H9 (cell line): ENCODE measurements around the gene SLC2A8. TPM values are rescaled to one million over a fixed set of nuclear protein-coding genes. Genes with fewer than 3 reads are reported as not detected.

Experiments
- DNase-seq: peaks from one replicate; pipeline ENCODE4 v3.0.0-alpha.2; 2017
- H2AFZ ChIP-seq: one replicate; pipeline ENCODE4 v1.6.1; 2013; ENCODE audit warnings: mild to moderate bottlenecking, low read length, control low read depth, moderate library complexity
- H2AK5ac ChIP-seq: 2 replicates; pipeline ENCODE4 v1.6.1; 2013; ENCODE audit warnings: low read length, control low read depth, mixed read lengths; ENCODE audit not compliant: insufficient read length
- H2BK120ac ChIP-seq: one replicate; pipeline ENCODE4 v1.6.1; 2013; ENCODE audit warnings: low read depth, mild to moderate bottlenecking, low read length, control low read depth, inconsistent platforms; ENCODE audit not compliant: poor library complexity, severe bottlenecking
- H2BK12ac ChIP-seq: 2 replicates; pipeline ENCODE4 v1.6.1; 2013; ENCODE audit warnings: low read length, control low read depth, mixed read lengths, low read depth; ENCODE audit not compliant: insufficient read length
- H2BK15ac ChIP-seq: 2 replicates; pipeline ENCODE4 v1.6.1; 2013; ENCODE audit warnings: low read depth, low read length, control low read depth
- H2BK20ac ChIP-seq: one replicate; pipeline ENCODE4 v1.6.1; 2013; ENCODE audit warnings: low read depth, mild to moderate bottlenecking, low read length, control low read depth, inconsistent platforms; ENCODE audit not compliant: poor library complexity, severe bottlenecking
- H2BK5ac ChIP-seq: 2 replicates; pipeline ENCODE4 v1.6.1; 2013; ENCODE audit warnings: low read length, control low read depth, mixed read lengths; ENCODE audit not compliant: insufficient read length
- H3K14ac ChIP-seq: 2 replicates; pipeline ENCODE4 v1.6.1; 2013; ENCODE audit warnings: low read length, control low read depth; ENCODE audit not compliant: insufficient read depth
- H3K18ac ChIP-seq: 2 replicates; pipeline ENCODE4 v1.6.1; 2013; ENCODE audit warnings: low read depth, mild to moderate bottlenecking, mixed read lengths, low read length, control low read depth; ENCODE audit not compliant: insufficient read length
- H3K23ac ChIP-seq: 2 replicates; pipeline ENCODE4 v1.6.1; 2013; ENCODE audit warnings: low read length, control low read depth, mixed read lengths, low read depth; ENCODE audit not compliant: insufficient read length
- H3K23me2 ChIP-seq: 2 replicates; pipeline ENCODE4 v1.6.1; 2013; ENCODE audit warnings: low read depth, mild to moderate bottlenecking, mixed read lengths, low read length, control low read depth; ENCODE audit not compliant: insufficient read length, poor library complexity, severe bottlenecking
- H3K27ac ChIP-seq: 2 replicates; pipeline ENCODE4 v1.5.1; 2013; ENCODE audit warnings: low read length, control low read depth, mixed read lengths, low read depth; ENCODE audit not compliant: insufficient read length
- H3K27me3 ChIP-seq: 2 replicates; pipeline ENCODE4 v1.6.1; 2013; ENCODE audit warnings: low read length, control low read depth, inconsistent platforms; ENCODE audit not compliant: insufficient read depth
- H3K4ac ChIP-seq: 2 replicates; pipeline ENCODE4 v1.6.1; 2013; ENCODE audit warnings: low read depth, mild to moderate bottlenecking, control low read depth, inconsistent platforms, low read length, moderate library complexity
- H3K4me1 ChIP-seq: 2 replicates; pipeline ENCODE4 v1.6.1; 2013; ENCODE audit warnings: low read length, control low read depth, inconsistent platforms; ENCODE audit not compliant: insufficient read depth
- H3K4me2 ChIP-seq: 2 replicates; pipeline ENCODE4 v1.6.1; 2013; ENCODE audit warnings: low read length, control low read depth, mixed read lengths; ENCODE audit not compliant: insufficient read length, insufficient read depth
- H3K56ac ChIP-seq: 2 replicates; pipeline ENCODE4 v1.6.1; 2013; ENCODE audit warnings: low read depth, mild to moderate bottlenecking, mixed read lengths, low read length, control low read depth; ENCODE audit not compliant: insufficient read length
- H3K79me1 ChIP-seq: 2 replicates; pipeline ENCODE4 v1.6.1; 2013; ENCODE audit warnings: low read depth, mild to moderate bottlenecking, moderate library complexity, low read length, control low read depth, inconsistent platforms; ENCODE audit not compliant: insufficient read depth, poor library complexity, severe bottlenecking
- H3K79me2 ChIP-seq: 2 replicates; pipeline ENCODE4 v1.6.1; 2013; ENCODE audit warnings: low read length, control low read depth, inconsistent platforms; ENCODE audit not compliant: insufficient read depth
- H3K9ac ChIP-seq: 2 replicates; pipeline ENCODE4 v1.6.1; 2013; ENCODE audit warnings: low read length, control low read depth, mixed read lengths; ENCODE audit not compliant: insufficient read length; ENCODE audit errors: extremely low read depth
- H3K9me3 ChIP-seq: one replicate; pipeline ENCODE4 v1.6.1; 2013; ENCODE audit warnings: low read depth, low read length, inconsistent platforms; ENCODE audit not compliant: control insufficient read depth
- H3T11ph ChIP-seq: one replicate; pipeline ENCODE4 v1.6.1; 2013; ENCODE audit warnings: mild to moderate bottlenecking, low read length, control low read depth, inconsistent platforms
- H4K20me1 ChIP-seq: one replicate; pipeline ENCODE4 v1.6.1; 2013; ENCODE audit not compliant: control insufficient read depth, insufficient read length, insufficient read depth
- H4K5ac ChIP-seq: 2 replicates; pipeline ENCODE4 v1.6.1; 2013; ENCODE audit warnings: low read depth, mild to moderate bottlenecking, mixed read lengths, low read length, control low read depth; ENCODE audit not compliant: insufficient read length
- H4K8ac ChIP-seq: replicated peaks from 2 replicates; pipeline ENCODE4 v1.6.1; 2013; ENCODE audit warnings: low read length, control low read depth, mixed read lengths, low read depth; ENCODE audit not compliant: insufficient read length
- H4K91ac ChIP-seq: 2 replicates; pipeline ENCODE4 v1.6.1; 2013; ENCODE audit warnings: low read depth, mild to moderate bottlenecking, moderate library complexity, mixed read lengths, low read length, control low read depth; ENCODE audit not compliant: insufficient read length
- H3K27ac Mint-ChIP-seq, 3 experiments: 2 replicates in 2 of 3; 3 replicates in 1 of 3; pipeline ENCODE4 v1.8.0; 2020 to 2021; ENCODE audit warnings: mixed read lengths in 3 of 3, mild to moderate bottlenecking in 1 of 3, moderate library complexity in 1 of 3
- H3K27me3 Mint-ChIP-seq: 2 replicates; pipeline ENCODE4 v1.8.0; 2021; ENCODE audit warnings: low read depth, mild to moderate bottlenecking, moderate library complexity, mixed read lengths
- H3K36me3 Mint-ChIP-seq, 3 experiments: 2 replicates in 2 of 3; 3 replicates in 1 of 3; pipeline ENCODE4 v1.8.0; 2020 to 2021; ENCODE audit warnings: low read depth in 3 of 3, mixed read lengths in 3 of 3; ENCODE audit not compliant: insufficient read depth in 1 of 3
- H3K4me1 Mint-ChIP-seq, 2 experiments: 2 replicates each; pipeline ENCODE4 v1.8.0; 2020; ENCODE audit warnings: mixed read lengths in 2 of 2
- H3K4me3 Mint-ChIP-seq, 2 experiments: 2 replicates in 1 of 2; 3 replicates in 1 of 2; pipeline ENCODE4 v1.8.0; 2020 to 2021; ENCODE audit warnings: mild to moderate bottlenecking in 2 of 2, mixed read lengths in 2 of 2, moderate library complexity in 1 of 2
- H3K9me3 Mint-ChIP-seq, 2 experiments: 2 replicates in 1 of 2; 3 replicates in 1 of 2; pipeline ENCODE4 v1.8.0; 2020; ENCODE audit warnings: mild to moderate bottlenecking in 2 of 2, mixed read lengths in 2 of 2, moderate library complexity in 1 of 2
- CTCF ChIP-seq: fragments of 200-600 bp; sonication (generic); conservative IDR thresholded peaks from 3 replicates; pipeline ENCODE4 v1.8.0; 2021; ENCODE audit warnings: antibody characterized with exemption, mild to moderate bottlenecking
- WGBS: extraction: QIAGEN DNeasy Blood & Tissue Kit; methylation state at CpG from one replicate; pipeline ENCODE4 v1.1.7; 2013; ENCODE audit warnings: missing lambda C conversion rate, low lambda C conversion rate, mixed read lengths; ENCODE audit not compliant: insufficient read length; ENCODE audit errors: extremely low coverage; 5-methylcytosine and 5-hydroxymethylcytosine counted together
- total RNA-seq: library from RNA; stranded (reverse); gene quantifications from 2 replicates; pipeline ENCODE4 v1.2.1, GENCODE V29; 2021

The SLC2A8 gene
- total RNA-seq, 1 experiment from 2014 or later, result 38.3 TPM

DNA sequence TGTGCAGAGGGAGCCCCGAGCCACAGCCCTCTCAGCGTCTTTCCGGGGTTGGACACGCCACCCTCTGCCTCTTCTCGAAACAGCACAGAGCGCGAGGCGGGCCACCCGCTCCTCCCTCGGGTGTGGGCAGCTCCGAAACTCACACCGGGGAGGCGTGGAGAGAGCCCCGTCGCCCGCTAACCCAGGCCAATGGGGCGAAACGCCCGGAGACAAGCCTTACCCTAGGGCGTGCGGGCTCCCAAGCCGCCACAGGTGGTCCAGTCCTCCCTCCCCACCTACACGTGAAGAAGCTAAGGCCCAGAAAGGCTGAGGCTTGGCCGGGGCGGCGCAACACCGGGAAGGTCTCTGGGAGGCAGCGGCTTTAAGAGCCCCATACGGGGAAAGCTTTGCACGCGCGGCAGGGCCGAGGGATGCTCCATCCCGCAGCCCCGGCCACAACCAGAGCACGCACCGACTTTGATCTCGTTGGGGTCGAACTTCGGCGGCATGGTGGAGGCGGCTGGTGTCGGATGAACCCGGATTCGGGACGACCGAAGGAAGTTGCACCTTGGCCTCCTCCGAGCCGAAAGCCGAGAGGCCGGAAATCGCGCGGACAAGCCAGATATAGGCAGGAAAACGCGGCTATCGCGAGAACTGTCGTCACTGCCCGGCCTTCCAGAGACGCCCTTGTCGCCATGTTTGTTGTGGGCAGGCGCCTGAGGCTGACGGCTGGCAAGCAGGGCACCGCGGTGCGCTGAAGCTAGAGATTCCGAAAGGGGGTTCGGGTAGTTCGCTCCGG is 54.0 kb downstream of the SLC2A8 start, which contains the start of the genes LRSAM1 and RPL12:
TSS of gene LRSAM1 (plus strand) at position 681 of the 778 bp plus-strand sequence. CDS start 3,018 bp downstream, outside the sequence.
TSS of gene RPL12 (minus strand) at position 577 of the 778 bp plus-strand sequence. CDS start at position 488, 89 bp downstream.
- Histone ChIP-seq H3K79me2 (peaks cover 20% of the 10 kb centered on the region; the same call in 1 of the 2 replicates), H3K14ac (peak within 1 kb of the TSS; percentile 97), H3K4me2 (peak within 1 kb of the TSS; percentile 93), H3K23me2 (peaks cover 18% of the 10 kb centered on the region), H3K79me1 (peaks cover 2% of the 10 kb centered on the region), H2AK5ac (no peak within 1 kb of the TSS), H2BK5ac (peak within 1 kb of the TSS; percentile 17), H3K4me1 (peaks cover 4% of the 10 kb centered on the region), H4K20me1 (no peaks in the 10 kb centered on the region), H4K8ac (no peak within 1 kb of the TSS), H2BK12ac (no peak within 1 kb of the TSS), H2AFZ (no peak within 1 kb of the TSS), H3K18ac (peak within 1 kb of the TSS; percentile 90), H3K27me3 (no peaks in the 10 kb centered on the region), H3K27ac (peak within 1 kb of the TSS; percentile 42), H2BK120ac (no peak within 1 kb of the TSS), H2BK15ac (no peak within 1 kb of the TSS), H3K9me3 (no peaks in the 10 kb centered on the region), H3K23ac (no peak within 1 kb of the TSS), H3K4ac (no peak within 1 kb of the TSS; the same call in 1 of the 2 replicates), H2BK20ac (no peak within 1 kb of the TSS), H3T11ph (no peak within 1 kb of the TSS), H4K5ac (no peak within 1 kb of the TSS), H3K9ac (peak within 1 kb of the TSS; percentile 99), H3K56ac (no peak within 1 kb of the TSS), H4K91ac (no peak within 1 kb of the TSS)
- peak within 1 kb of the TSS; percentile 96 to 99 (median 99) for H3K27ac Mint-ChIP-seq
- DNase-seq, result peak; percentile 95
- WGBS, result no CpG with 5 or more reads among the region's 71 CpGs
- TF ChIP-seq CTCF, result no peak
- peaks cover 0 to 4% of the 10 kb centered on the region in 2 experiments; a peak in 4 of 5 replicates for H3K9me3 Mint-ChIP-seq
- H3K4me1 Mint-ChIP-seq, result peaks cover 24 to 28% of the 10 kb centered on the region in 2 experiments
- peaks cover 56 to 64% (median 59%) of the 10 kb centered on the region in 3 experiments for H3K36me3 Mint-ChIP-seq
- H3K27me3 Mint-ChIP-seq, result peaks cover 2% of the 10 kb centered on the region
- peak within 1 kb of the TSS; percentile 96 to 99 for H3K4me3 Mint-ChIP-seq
